Osteoblast (primary cell): ENCODE data around the gene ANTXR1. TPM values are rescaled to one million over a fixed set of nuclear protein-coding genes. Genes with fewer than 3 reads are reported as not detected.

ENCODE experiments used
- DNase-seq: peaks from one replicate; pipeline ENCODE4 v3.0.0; 2011; ENCODE audit warnings: low spot score, mixed read lengths; ENCODE audit not compliant: insufficient read length; ENCODE audit errors: missing footprints
- H2AFZ ChIP-seq: 2 replicates; pipeline ENCODE4 v1.6.0; 2011; ENCODE audit warnings: mild to moderate bottlenecking, low read length
- H3K27ac ChIP-seq: 2 replicates; pipeline ENCODE4 v1.5.1; 2011; ENCODE audit warnings: mild to moderate bottlenecking, low read depth, low read length, moderate library complexity
- H3K27me3 ChIP-seq: 2 replicates; pipeline ENCODE4 v1.6.0; 2012; ENCODE audit warnings: mild to moderate bottlenecking, control low read depth, inconsistent platforms, low read length, moderate library complexity; ENCODE audit not compliant: insufficient read depth
- H3K36me3 ChIP-seq: 2 replicates; pipeline ENCODE4 v1.5.1; 2011; ENCODE audit warnings: mild to moderate bottlenecking, low read length, control low read depth, moderate library complexity; ENCODE audit not compliant: insufficient read depth
- H3K4me1 ChIP-seq: 2 replicates; pipeline ENCODE4 v1.5.1; 2011; ENCODE audit warnings: mild to moderate bottlenecking, low read length, control low read depth, moderate library complexity; ENCODE audit not compliant: insufficient read depth
- H3K4me2 ChIP-seq: 2 replicates; pipeline ENCODE4 v1.6.0; 2011; ENCODE audit warnings: mild to moderate bottlenecking, low read length; ENCODE audit not compliant: insufficient read depth
- H3K4me3 ChIP-seq: fragments of 200-600 bp; sonication (generic); 3 replicates; pipeline ENCODE4 v1.5.1; 2012; ENCODE audit warnings: mild to moderate bottlenecking, low read length, inconsistent platforms; ENCODE audit not compliant: insufficient read depth
- H3K79me2 ChIP-seq: 2 replicates; pipeline ENCODE4 v1.6.0; 2012; ENCODE audit warnings: mild to moderate bottlenecking, low read length, control low read depth, inconsistent platforms; ENCODE audit not compliant: insufficient read depth
- H3K9me3 ChIP-seq: 2 replicates; pipeline ENCODE4 v1.5.1; 2011; ENCODE audit warnings: low read depth, low read length, control low read depth
- H4K20me1 ChIP-seq: 2 replicates; pipeline ENCODE4 v1.6.0; 2012; ENCODE audit warnings: mild to moderate bottlenecking, low read length, control low read depth; ENCODE audit not compliant: insufficient read depth
- CTCF ChIP-seq: IDR thresholded peaks from 2 replicates; pipeline ENCODE4 v1.5.1; 2011; ENCODE audit warnings: mild to moderate bottlenecking, low read depth, low read length, moderate library complexity; ENCODE audit errors: extremely low read depth
- total RNA-seq: library from RNA; depleted of rRNA; stranded (reverse); fragments of >200 nt; gene quantifications from 2 replicates; pipeline ENCODE4 v1.2.3, GENCODE V29; 2012

Gene ANTXR1
- total RNA-seq, 1 donor = 123 TPM

GRCh38 chr2:69118609-69119008, 105.6 kb downstream of the ANTXR1 start:
- Histone ChIP-seq H3K4me3 (no peak overlapping the region), H3K27me3 (no peaks in the 10 kb centered on the region), H3K27ac (peak overlapping the region; percentile 82), H3K9me3 (no peaks in the 10 kb centered on the region), H3K4me2 (no peak overlapping the region), H3K79me2 (no peaks in the 10 kb centered on the region), H3K36me3 (peaks cover 7% of the 10 kb centered on the region), H4K20me1 (no peaks in the 10 kb centered on the region), H2AFZ (peak overlapping the region; percentile 60), H3K4me1 (peaks cover 45% of the 10 kb centered on the region)
- no peak for DNase-seq
- no peak for TF ChIP-seq CTCF

DNA sequence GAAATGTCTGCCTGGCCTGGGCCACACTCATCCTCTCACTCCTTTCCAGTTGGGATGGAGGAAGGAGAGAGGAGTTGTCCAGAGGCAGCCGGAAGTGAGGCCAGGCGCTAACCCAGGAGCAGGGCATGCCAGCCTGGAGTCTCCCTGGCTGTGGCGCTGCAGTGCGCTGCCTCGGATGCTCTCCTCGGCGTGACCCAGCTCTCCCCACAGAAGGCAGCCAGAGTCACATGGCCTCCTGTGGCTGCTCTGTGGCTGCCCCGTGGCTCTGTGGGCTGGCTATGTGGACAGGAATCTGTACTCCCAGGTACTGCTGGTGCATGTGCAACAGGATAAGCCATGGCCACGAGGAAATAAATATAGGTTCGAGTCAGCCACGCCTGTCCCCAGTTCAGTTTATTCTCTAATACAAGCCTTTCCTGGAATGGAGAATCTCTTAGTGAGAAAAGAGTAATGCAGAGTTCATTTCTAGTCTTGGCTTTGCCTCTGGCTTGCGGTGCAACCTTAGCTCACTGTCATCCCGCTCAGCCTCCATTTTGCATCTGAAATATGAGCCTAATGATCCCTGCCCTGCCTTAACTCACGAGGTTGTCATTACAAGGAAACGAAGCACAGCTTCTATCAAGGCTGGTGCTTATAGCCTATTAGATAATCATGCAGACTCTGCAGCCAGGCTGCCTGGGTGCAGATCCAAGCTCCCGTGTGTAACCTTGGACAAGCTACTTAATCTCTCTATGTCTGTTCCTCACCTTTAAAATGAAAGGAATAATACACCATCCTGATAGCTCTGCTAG, 106.3 kb downstream of the ANTXR1 start:
- no peaks in the 10 kb centered on the region for H3K79me2 ChIP-seq
- no peaks in the 10 kb centered on the region for H4K20me1 ChIP-seq
- peaks cover 13% of the 10 kb centered on the region for H3K36me3 ChIP-seq
- no peaks in the 10 kb centered on the region for H3K27me3 ChIP-seq
- no peak overlapping the region for H3K4me2 ChIP-seq
- H3K9me3 ChIP-seq = no peaks in the 10 kb centered on the region
- peak overlapping the region; percentile 60 for H2AFZ ChIP-seq
- TF ChIP-seq CTCF = no peak
- DNase-seq = no peak
- H3K4me1 ChIP-seq = peaks cover 38% of the 10 kb centered on the region
- H3K4me3 ChIP-seq = no peak overlapping the region
- peak overlapping the region; percentile 82 for H3K27ac ChIP-seq

DNA sequence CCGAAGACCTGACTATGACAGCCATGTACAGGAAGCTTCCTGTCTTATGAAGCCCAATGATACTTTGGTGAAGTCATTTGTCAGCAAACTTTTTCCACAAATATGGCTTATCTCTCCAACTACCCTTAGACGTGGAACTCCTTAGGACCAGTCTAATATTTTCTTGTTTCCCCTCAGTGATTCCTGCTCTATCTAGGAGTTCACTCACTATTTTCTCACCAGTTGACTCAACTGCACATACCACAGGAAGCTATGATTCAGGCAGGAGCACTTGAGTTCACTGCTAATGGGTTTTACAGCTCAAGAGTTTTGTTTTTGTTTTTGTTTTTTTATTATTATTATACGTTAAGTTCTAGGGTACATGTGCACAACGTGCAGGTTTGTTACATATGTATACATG, 109.3 kb downstream of the ANTXR1 start:
- peak overlapping the region; percentile 65 for H3K27ac ChIP-seq
- H3K9me3 ChIP-seq = no peaks in the 10 kb centered on the region
- no peaks in the 10 kb centered on the region for H3K79me2 ChIP-seq
- peak; percentile 90 for DNase-seq
- H3K27me3 ChIP-seq = no peaks in the 10 kb centered on the region
- no peak overlapping the region for H2AFZ ChIP-seq
- peak overlapping the region; percentile 7 for H3K4me2 ChIP-seq
- H3K36me3 ChIP-seq = peaks cover 38% of the 10 kb centered on the region
- no peaks in the 10 kb centered on the region for H4K20me1 ChIP-seq
- H3K4me1 ChIP-seq = peaks cover 27% of the 10 kb centered on the region
- H3K4me3 ChIP-seq = no peak overlapping the region
- TF ChIP-seq CTCF = no peak

GRCh38 chr2:69123182-69123581, 110.2 kb downstream of the ANTXR1 start:
- Histone ChIP-seq H2AFZ (no peak overlapping the region), H3K27ac (peak overlapping the region; percentile 14), H3K9me3 (no peaks in the 10 kb centered on the region), H3K4me3 (no peak overlapping the region), H3K79me2 (no peaks in the 10 kb centered on the region), H3K4me1 (peaks cover 27% of the 10 kb centered on the region), H3K27me3 (no peaks in the 10 kb centered on the region), H3K36me3 (peaks cover 43% of the 10 kb centered on the region), H3K4me2 (no peak overlapping the region), H4K20me1 (no peaks in the 10 kb centered on the region)
- TF ChIP-seq CTCF = no peak
- DNase-seq = no peak
